ENCODE data around the gene GIMAP8. TPM values are rescaled to one million over a fixed set of nuclear protein-coding genes. Genes with fewer than 3 reads are reported as not detected.

Gene GIMAP8
- total RNA-seq, 1 experiment from 2014 or later: not detected

DNA sequence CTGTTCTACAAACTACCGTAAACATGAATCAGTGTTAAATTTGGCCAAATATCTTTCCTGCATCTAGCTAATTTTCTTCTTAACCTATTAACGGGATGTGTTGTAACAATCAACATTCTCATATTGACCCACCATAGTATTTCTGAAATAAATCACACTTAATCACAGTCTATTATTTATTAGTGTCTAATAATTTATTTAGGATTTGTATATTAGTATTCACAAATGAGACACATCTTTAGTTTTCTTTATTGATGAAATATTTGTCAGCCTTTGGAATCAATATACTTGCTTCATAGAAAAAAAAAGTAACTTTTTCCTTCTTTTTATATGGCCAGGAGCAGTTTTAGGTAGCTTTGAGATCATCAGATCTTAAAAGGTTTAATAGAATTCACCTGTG is 68.9 kb downstream of the GIMAP8 start:
- Mint-ChIP-seq H3K9me3 (no peaks in the 10 kb centered on the region), H3K4me1 (peaks cover 28 to 29% of the 10 kb centered on the region in 2 experiments), H3K4me3 (no peak overlapping the region), H3K36me3 (ENCODE audit: insufficient read depth in 1 of 3, low read depth in 3 of 3) (no peaks in the 10 kb centered on the region; a peak in 1 of 7 replicates), H3K27ac (no peak overlapping the region), H3K27me3 (ENCODE audit: low read depth) (peaks cover 32% of the 10 kb centered on the region)
- Histone ChIP-seq H3K56ac (ENCODE audit: insufficient read length, low read depth, low read length) (no peak overlapping the region), H3K4ac (ENCODE audit: low read depth, low read length) (no peak overlapping the region), H3K27ac (ENCODE audit: insufficient read length, low read depth, low read length) (no peak overlapping the region), H3K14ac (ENCODE audit: insufficient read depth, low read length) (no peak overlapping the region), H4K8ac (replicated peaks; ENCODE audit: insufficient read length, low read depth, low read length) (no peak overlapping the region), H4K20me1 (ENCODE audit: control insufficient read depth, insufficient read depth, insufficient read length) (no peaks in the 10 kb centered on the region), H4K91ac (ENCODE audit: insufficient read length, low read depth, low read length) (no peak overlapping the region), H3K4me2 (ENCODE audit: insufficient read depth, insufficient read length, low read length) (no peak overlapping the region), H3K23ac (ENCODE audit: insufficient read length, low read depth, low read length) (no peak overlapping the region), H2BK12ac (ENCODE audit: insufficient read length, low read depth, low read length) (no peak overlapping the region), H3K9me3 (ENCODE audit: control insufficient read depth, low read depth, low read length) (no peaks in the 10 kb centered on the region), H2BK120ac (ENCODE audit: low read depth, low read length, poor library complexity, severe bottlenecking) (no peak overlapping the region), H3K18ac (ENCODE audit: insufficient read length, low read depth, low read length) (no peak overlapping the region), H3K23me2 (ENCODE audit: insufficient read length, low read depth, low read length, poor library complexity, severe bottlenecking) (no peaks in the 10 kb centered on the region), H3K79me1 (ENCODE audit: insufficient read depth, low read depth, low read length, poor library complexity, severe bottlenecking) (no peaks in the 10 kb centered on the region), H4K5ac (ENCODE audit: insufficient read length, low read depth, low read length) (no peak overlapping the region), H2AFZ (ENCODE audit: low read length) (no peak overlapping the region), H2BK15ac (ENCODE audit: low read depth, low read length) (no peak overlapping the region), H3K27me3 (ENCODE audit: insufficient read depth, low read length) (no peaks in the 10 kb centered on the region; the same call in 1 of the 2 replicates), H3T11ph (ENCODE audit: low read length) (no peak overlapping the region), H3K4me1 (ENCODE audit: insufficient read depth, low read length) (0 out of 2 replicates have a peak, but pooled peaks cover 4% of the 10 kb centered on the region), H3K79me2 (ENCODE audit: insufficient read depth, low read length) (no peaks in the 10 kb centered on the region), H3K9ac (ENCODE audit: extremely low read depth, insufficient read length, low read length) (no peak overlapping the region), H2BK20ac (ENCODE audit: low read depth, low read length, poor library complexity, severe bottlenecking) (no peak overlapping the region), H2BK5ac (ENCODE audit: insufficient read length, low read length) (no peak overlapping the region), H2AK5ac (ENCODE audit: insufficient read length, low read length) (no peak overlapping the region)
- no peak for DNase-seq
- no CpG with 5 or more reads among the region's 2 CpGs for WGBS (ENCODE audit: extremely low coverage, insufficient read length, low lambda C conversion rate)
- TF ChIP-seq, protein P1, sequence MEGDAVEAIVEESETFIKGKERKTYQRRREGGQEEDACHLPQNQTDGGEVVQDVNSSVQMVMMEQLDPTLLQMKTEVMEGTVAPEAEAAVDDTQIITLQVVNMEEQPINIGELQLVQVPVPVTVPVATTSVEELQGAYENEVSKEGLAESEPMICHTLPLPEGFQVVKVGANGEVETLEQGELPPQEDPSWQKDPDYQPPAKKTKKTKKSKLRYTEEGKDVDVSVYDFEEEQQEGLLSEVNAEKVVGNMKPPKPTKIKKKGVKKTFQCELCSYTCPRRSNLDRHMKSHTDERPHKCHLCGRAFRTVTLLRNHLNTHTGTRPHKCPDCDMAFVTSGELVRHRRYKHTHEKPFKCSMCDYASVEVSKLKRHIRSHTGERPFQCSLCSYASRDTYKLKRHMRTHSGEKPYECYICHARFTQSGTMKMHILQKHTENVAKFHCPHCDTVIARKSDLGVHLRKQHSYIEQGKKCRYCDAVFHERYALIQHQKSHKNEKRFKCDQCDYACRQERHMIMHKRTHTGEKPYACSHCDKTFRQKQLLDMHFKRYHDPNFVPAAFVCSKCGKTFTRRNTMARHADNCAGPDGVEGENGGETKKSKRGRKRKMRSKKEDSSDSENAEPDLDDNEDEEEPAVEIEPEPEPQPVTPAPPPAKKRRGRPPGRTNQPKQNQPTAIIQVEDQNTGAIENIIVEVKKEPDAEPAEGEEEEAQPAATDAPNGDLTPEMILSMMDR (conservative IDR thresholded peaks at IDR 0.05): no peak

All from H9 (cell line).